OCI-LY3 (cell line): ENCODE results near the gene MREG.

Experiments used
- H2AFZ ChIP-seq: fragments of 200-600, 300-600 bp; shearing (Covaris generic); 2 replicates; pipeline ENCODE4 v1.6.0; 2014; ENCODE audit warnings: antibody characterized with exemption, low read depth, low read length
- H3K27ac ChIP-seq: fragments of 200-600, 300-600 bp; sonication (generic); 2 replicates; pipeline ENCODE4 v1.5.1; 2014; ENCODE audit warnings: mild to moderate bottlenecking, low read length, moderate library complexity, mixed read lengths
- H3K27me3 ChIP-seq: fragments of 200-600, 300-600 bp; sonication (generic); 2 replicates; pipeline ENCODE4 v1.6.1; 2014; ENCODE audit warnings: low read depth, low read length, mixed read lengths
- H3K36me3 ChIP-seq: fragments of 200-600, 300-600 bp; sonication (generic); replicated peaks from 2 replicates; pipeline ENCODE3; 2014; ENCODE audit warnings: low read depth, low read length, mixed read lengths
- H3K4me1 ChIP-seq: fragments of 300-600, 200-600 bp; sonication (generic); 2 replicates; pipeline ENCODE4 v1.6.1; 2014; ENCODE audit warnings: low read length, mixed read lengths
- H3K4me2 ChIP-seq: fragments of 200-600, 300-600 bp; sonication (generic); 2 replicates; pipeline ENCODE4 v1.6.1; 2014; ENCODE audit warnings: low read length, mixed read lengths
- H3K4me3 ChIP-seq: fragments of 300-600, 200-600 bp; sonication (generic); 2 replicates; pipeline ENCODE4 v1.5.1; 2014; ENCODE audit warnings: antibody characterized with exemption, mild to moderate bottlenecking, low read length, moderate library complexity
- H3K79me2 ChIP-seq: fragments of 300-600, 200-600 bp; shearing (Covaris generic); 2 replicates; pipeline ENCODE4 v1.6.1; 2014; ENCODE audit warnings: mild to moderate bottlenecking, low read length, mixed read lengths
- H3K9ac ChIP-seq: fragments of 300-600, 200-600 bp; shearing (Covaris generic); 2 replicates; pipeline ENCODE4 v1.6.0; 2014; ENCODE audit warnings: mild to moderate bottlenecking, low read length, moderate library complexity
- H3K9me3 ChIP-seq: fragments of 200-600, 300-600 bp; shearing (Covaris generic); 2 replicates; pipeline ENCODE4 v1.6.1; 2014; ENCODE audit warnings: low read length, mixed read lengths; ENCODE audit not compliant: insufficient read depth
- H4K20me1 ChIP-seq: fragments of 200-600, 300-600 bp; sonication (generic); 2 replicates; pipeline ENCODE4 v1.6.1; 2016; ENCODE audit warnings: low read length, mixed read lengths; ENCODE audit not compliant: insufficient read depth
- EZH2phosphoT487 ChIP-seq: fragments of 200-600 bp; shearing (Covaris generic); IDR thresholded peaks from 2 replicates; pipeline ENCODE4 v1.6.1; 2018; ENCODE audit warnings: antibody characterized with exemption, mixed run types, low read depth
- TF ChIP-seq, protein P1 (sequence below): fragments of 200-600, 300-600 bp; sonication (generic); IDR thresholded peaks from 2 replicates; pipeline ENCODE4 v1.5.1; 2014; ENCODE audit warnings: antibody characterized with exemption, low read length, low read depth

MREG gene

DNA sequence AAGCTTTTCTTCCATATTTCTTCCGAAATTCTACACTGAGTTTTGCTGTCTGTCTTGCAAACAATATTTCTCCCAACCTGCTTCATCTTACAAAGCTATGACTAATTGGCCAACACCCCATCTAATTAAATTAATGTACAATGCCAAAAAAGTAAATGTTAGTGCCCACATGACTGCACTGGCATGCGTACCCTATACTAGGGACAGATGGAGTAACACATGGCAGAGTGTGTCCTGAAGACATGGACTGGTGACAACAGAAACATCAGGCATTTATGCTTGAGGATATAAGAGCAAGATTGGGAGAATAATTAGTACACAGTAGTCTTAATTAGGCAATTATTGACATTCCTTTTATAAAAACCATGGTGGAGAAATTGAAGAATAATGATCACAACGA is 66.8 kb downstream of the MREG start:
- Histone ChIP-seq H3K4me2 (no peak overlapping the region), H3K36me3 (peaks cover 31% of the 10 kb centered on the region), H3K27ac (no peak overlapping the region), H3K79me2 (peaks cover 28% of the 10 kb centered on the region), H3K9me3 (no peaks in the 10 kb centered on the region), H2AFZ (no peak overlapping the region), H3K27me3 (no peaks in the 10 kb centered on the region), H3K4me1 (peaks cover 6% of the 10 kb centered on the region), H3K9ac (no peak overlapping the region), H3K4me3 (no peak overlapping the region), H4K20me1 (peaks cover 20% of the 10 kb centered on the region)
- TF ChIP-seq EZH2phosphoT487, result no peak
- TF ChIP-seq, protein P1, sequence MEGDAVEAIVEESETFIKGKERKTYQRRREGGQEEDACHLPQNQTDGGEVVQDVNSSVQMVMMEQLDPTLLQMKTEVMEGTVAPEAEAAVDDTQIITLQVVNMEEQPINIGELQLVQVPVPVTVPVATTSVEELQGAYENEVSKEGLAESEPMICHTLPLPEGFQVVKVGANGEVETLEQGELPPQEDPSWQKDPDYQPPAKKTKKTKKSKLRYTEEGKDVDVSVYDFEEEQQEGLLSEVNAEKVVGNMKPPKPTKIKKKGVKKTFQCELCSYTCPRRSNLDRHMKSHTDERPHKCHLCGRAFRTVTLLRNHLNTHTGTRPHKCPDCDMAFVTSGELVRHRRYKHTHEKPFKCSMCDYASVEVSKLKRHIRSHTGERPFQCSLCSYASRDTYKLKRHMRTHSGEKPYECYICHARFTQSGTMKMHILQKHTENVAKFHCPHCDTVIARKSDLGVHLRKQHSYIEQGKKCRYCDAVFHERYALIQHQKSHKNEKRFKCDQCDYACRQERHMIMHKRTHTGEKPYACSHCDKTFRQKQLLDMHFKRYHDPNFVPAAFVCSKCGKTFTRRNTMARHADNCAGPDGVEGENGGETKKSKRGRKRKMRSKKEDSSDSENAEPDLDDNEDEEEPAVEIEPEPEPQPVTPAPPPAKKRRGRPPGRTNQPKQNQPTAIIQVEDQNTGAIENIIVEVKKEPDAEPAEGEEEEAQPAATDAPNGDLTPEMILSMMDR, result no peak

- Histone ChIP-seq H2AFZ (no peak overlapping the region), H3K9me3 (no peaks in the 10 kb centered on the region), H3K27ac (no peak overlapping the region), H4K20me1 (peaks cover 8% of the 10 kb centered on the region; the same call in 1 of the 2 replicates), H3K4me1 (no peaks in the 10 kb centered on the region), H3K36me3 (peaks cover 48% of the 10 kb centered on the region), H3K27me3 (no peaks in the 10 kb centered on the region), H3K9ac (no peak overlapping the region), H3K4me3 (no peak overlapping the region), H3K79me2 (0 out of 2 replicates have a peak, but pooled peaks cover 3% of the 10 kb centered on the region), H3K4me2 (no peak overlapping the region)
- TF ChIP-seq EZH2phosphoT487, result no peak
- TF ChIP-seq, protein P1, result no peak
Observed at GRCh38 chr2:215942194-215942593, 71.2 kb downstream of the MREG start.

- H2AFZ ChIP-seq, result no peak overlapping the region
- no peaks in the 10 kb centered on the region for H3K4me1 ChIP-seq
- H4K20me1 ChIP-seq, result peaks cover 3% of the 10 kb centered on the region; the same call in 1 of the 2 replicates
- H3K36me3 ChIP-seq, result peaks cover 46% of the 10 kb centered on the region
- H3K4me3 ChIP-seq, result no peak overlapping the region
- no peak overlapping the region for H3K27ac ChIP-seq
- H3K9me3 ChIP-seq, result no peaks in the 10 kb centered on the region
- no peak overlapping the region for H3K4me2 ChIP-seq
- H3K79me2 ChIP-seq, result no peaks in the 10 kb centered on the region
- no peak overlapping the region for H3K9ac ChIP-seq
- no peak for TF ChIP-seq EZH2phosphoT487
- TF ChIP-seq, protein P1, result no peak
- H3K27me3 ChIP-seq, result no peaks in the 10 kb centered on the region
Observed at GRCh38 chr2:215941726-215942125, 71.6 kb downstream of the MREG start.

GRCh38 chr2:215940645-215941184 is 72.6 kb downstream of the MREG start:
- H3K9me3 ChIP-seq, result no peaks in the 10 kb centered on the region
- H3K36me3 ChIP-seq, result peaks cover 44% of the 10 kb centered on the region
- H3K79me2 ChIP-seq, result no peaks in the 10 kb centered on the region
- no peak overlapping the region for H3K27ac ChIP-seq
- no peaks in the 10 kb centered on the region for H3K4me1 ChIP-seq
- no peak overlapping the region for H3K4me2 ChIP-seq
- no peaks in the 10 kb centered on the region for H3K27me3 ChIP-seq
- H3K9ac ChIP-seq, result no peak overlapping the region
- H3K4me3 ChIP-seq, result no peak overlapping the region
- TF ChIP-seq, protein P1, result no peak
- no peak for TF ChIP-seq EZH2phosphoT487
- H2AFZ ChIP-seq, result no peak overlapping the region
- no peaks in the 10 kb centered on the region for H4K20me1 ChIP-seq
